GM18505 (cell line): Measurements from ENCODE around the gene DNM1.

Source experiments
- ATAC-seq: cut with Tn5 transposase; IDR thresholded peaks from one replicate; pipeline ENCODE4 v1.9.1; 2021; ENCODE audit not compliant: unreplicated experiment
- POLR2A ChIP-seq: IDR thresholded peaks from 4 replicates; pipeline ENCODE4 v1.6.1; 2011; ENCODE audit warnings: borderline replicate concordance; ENCODE audit not compliant: insufficient read depth, insufficient read length; ENCODE audit errors: extremely low read depth

DNM1 gene

GRCh38 chr9:128280084-128280622 lies 77.0 kb downstream of the DNM1 start:
- ATAC-seq: no peak
- TF ChIP-seq POLR2A: no peak

GRCh38 chr9:128282500-128282899 lies 79.3 kb downstream of the DNM1 start:
- ATAC-seq: no peak

GRCh38 chr9:128285033-128285784 lies 82.0 kb downstream of the DNM1 start:
- no peak for ATAC-seq
- TF ChIP-seq POLR2A: no peak

More at GRCh38 chr9:128282500-128282899, 79.3 kb downstream of the DNM1 start:
- no peak for TF ChIP-seq POLR2A

- no peak for ATAC-seq
- no peak for TF ChIP-seq POLR2A
Measured at GRCh38 chr9:128286440-128286839, 83.3 kb downstream of the DNM1 start.

GRCh38 chr9:128288273-128289004 lies 85.3 kb downstream of the DNM1 start:
- no peak for TF ChIP-seq POLR2A
- ATAC-seq: no peak

- TF ChIP-seq POLR2A: no peak
- ATAC-seq: no peak
Measured at GRCh38 chr9:128292009-128292408, 88.8 kb downstream of the DNM1 start.

GRCh38 chr9:128293091-128293490 lies 89.9 kb downstream of the DNM1 start:
- no peak for TF ChIP-seq POLR2A
- no peak for ATAC-seq

GRCh38 chr9:128294142-128294541 lies 91.0 kb downstream of the DNM1 start:
- no peak for ATAC-seq
- TF ChIP-seq POLR2A: no peak

GRCh38 chr9:128296340-128297220 lies 93.4 kb downstream of the DNM1 start:
- no peak for ATAC-seq
- no peak for TF ChIP-seq POLR2A

GRCh38 chr9:128297221-128297773 lies 94.1 kb downstream of the DNM1 start:
- TF ChIP-seq POLR2A: no peak
- no peak for ATAC-seq

- no peak for ATAC-seq
- TF ChIP-seq POLR2A: no peak
Measured at GRCh38 chr9:128298535-128299482, 95.6 kb downstream of the DNM1 start.
